Activated CD8-positive, alpha-beta memory T cell treated with anti-CD3 and anti-CD28 coated beads, Interleukin-2, amount 50 U/mL, for 1 hour (primary cell): ENCODE measurements around the gene PLCG2.
"Not testable (repeated sequence)": the region's sequence is repeated elsewhere in the genome, so short reads cannot be mapped to it uniquely, and the experiment has no call there.

Experiments
- DNase-seq: peaks from one replicate; pipeline ENCODE4 v3.0.0-alpha.2; 2020; ENCODE audit errors: extremely low read depth

The PLCG2 gene

DNA sequence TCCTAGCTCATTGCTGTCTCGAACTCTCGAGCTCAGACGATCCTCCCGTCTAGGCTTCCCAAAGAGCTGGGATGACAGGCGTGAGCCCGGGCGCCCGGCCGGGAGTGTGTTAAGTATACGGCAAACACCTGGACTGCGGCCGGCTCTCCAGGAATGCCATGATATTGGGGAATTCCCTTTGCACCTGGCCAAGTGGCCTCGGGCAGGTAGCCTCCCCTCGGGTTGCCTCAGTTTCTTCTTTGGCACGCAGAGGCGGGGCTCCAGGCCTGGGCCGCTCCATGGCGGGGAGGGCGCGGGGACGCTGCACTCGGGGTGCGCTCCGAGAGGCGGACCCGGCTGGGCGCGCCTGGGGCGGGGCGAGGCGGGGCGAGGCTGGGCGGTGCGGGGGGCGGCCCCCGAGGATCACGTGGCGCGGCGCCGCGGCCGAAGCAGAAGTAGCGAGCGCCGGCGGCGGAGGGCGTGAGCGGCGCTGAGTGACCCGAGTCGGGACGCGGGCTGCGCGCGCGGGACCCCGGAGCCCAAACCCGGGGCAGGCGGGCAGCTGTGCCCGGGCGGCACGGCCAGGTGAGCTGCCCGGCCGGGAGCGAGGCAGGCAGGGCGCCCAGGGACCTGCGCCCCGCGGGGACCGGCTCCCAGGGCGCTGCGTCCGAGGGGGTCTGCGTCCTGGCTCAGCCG, at the start of gene PLCG2:
Gene PLCG2, plus strand, starts transcription at position 431 of the 675 bp plus-strand sequence. CDS start 6,699 bp downstream, outside the sequence.
- DNase-seq, result no peak

DNA sequence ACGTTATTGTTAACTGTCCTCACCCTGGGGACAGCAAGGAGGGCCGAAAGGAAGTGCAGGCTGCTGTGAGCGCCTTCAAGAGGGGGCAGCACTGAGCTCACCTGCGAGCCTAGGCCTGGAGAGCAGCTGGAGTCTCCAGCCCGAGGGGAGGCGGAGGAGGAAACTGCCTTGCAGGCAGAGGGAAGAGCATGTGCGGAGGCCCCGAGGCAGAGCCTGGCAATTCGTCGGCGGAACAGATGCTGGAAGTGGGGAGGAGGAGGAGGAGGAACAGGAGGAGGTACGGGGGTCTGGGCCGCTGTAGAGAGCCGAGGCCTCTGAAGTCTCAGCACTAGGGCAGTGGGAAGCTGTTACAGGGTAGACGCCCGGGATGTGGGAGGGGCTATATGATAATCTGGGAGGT, 49.6 kb upstream of the PLCG2 start:
- DNase-seq, result no peak

GRCh38 chr16:81730090-81731051, 48.7 kb upstream of the PLCG2 start:
- no peak for DNase-seq

DNA sequence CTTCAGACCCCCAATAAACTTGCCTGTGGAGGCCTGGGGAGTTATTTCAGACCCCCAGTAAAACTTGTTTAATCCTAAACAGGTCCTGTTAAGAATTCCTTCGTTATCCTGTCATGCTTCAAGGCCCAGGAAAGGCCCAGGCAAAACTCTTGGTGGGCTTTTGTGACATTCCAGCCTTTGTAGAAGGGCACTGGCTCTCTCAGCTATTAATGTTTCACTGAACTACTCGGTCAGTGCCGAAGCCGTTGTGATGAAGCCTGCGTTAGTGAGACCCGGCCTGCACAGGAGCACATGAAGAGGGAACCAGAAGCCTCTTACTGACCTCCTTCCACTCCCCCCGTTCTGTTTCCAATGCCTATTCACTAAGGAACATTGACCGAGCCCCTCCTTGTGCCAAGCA, 47.4 kb upstream of the PLCG2 start:
- no peak for DNase-seq

DNA sequence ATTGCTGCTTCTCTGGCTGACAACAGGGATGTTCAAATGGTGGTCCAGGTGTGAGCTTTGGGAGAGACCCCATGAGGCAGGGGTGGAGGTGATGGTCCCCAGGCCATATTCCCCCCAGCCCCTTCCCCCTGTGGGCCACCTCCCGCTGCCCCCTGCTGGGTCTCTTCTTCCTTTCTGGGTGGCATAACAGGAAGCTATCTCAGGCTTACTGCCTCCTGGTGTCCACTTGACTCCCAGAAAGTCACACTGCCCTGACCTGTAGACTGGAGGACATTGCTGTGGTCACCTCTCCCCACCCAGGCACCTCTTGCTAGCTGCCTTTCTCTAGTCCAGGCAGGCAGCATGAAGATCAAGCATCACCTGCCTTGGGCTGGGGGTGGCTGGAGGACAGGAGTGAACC, 46.4 kb upstream of the PLCG2 start:
- DNase-seq, result no peak

DNA sequence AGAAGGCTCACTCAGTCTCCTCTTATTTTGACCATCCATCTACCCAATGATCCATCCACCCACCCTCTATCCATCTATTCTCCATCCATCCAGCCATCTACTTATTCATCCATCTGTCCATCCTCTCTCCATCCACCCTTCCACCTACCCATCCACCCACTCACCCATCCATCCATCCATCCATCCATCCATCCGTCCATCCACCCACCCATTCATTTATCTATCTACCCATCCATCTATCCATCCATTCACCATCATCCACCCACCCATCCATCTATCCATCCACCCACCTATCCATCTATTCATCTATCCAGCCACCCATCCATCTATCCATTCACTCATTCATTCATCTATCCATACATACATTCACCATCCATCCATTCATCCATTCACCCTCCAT, 45.8 kb upstream of the PLCG2 start:
- DNase-seq, result no peak

DNA sequence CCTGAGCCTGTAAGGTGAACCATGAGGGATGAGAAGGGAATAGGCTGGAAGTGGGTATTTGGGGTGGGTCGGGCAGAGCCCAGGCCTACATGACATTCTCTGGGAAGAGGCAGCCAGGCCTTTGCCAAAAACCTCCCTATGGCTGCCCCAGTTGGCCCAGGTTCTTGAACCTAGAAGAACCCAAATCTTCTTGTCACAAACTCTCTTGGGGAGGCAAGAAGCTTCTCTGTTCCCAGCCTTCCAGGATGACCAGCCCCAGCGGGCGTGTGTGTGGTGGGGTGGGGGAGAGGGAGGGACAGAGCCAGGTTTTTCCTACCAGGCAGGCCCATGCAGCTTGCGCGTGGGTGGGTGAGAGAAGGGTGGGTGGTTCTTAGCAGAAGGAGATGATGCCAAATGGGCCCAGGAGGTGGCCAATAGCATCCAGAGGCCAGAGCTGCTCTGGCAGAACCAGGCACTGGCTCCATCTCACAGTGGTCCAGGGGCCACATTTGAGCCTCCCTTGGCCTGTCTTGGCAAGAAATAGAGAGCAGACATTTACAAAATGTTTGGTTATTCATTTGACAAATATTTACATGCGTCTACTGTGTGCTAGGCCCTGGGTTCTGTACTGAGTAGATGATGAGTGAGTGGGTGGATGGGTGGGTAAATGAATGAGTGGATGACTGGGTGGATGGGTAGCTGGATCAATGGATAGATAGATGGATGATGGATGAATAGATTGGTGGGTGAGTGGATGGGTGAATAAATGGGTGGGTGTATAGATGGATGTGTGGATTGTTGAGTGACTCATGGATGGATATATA, 44.3 kb upstream of the PLCG2 start:
- no peak for DNase-seq

- peak; percentile 63 for DNase-seq
Measured at GRCh38 chr16:81737885-81738536, 41.1 kb upstream of the PLCG2 start.

DNA sequence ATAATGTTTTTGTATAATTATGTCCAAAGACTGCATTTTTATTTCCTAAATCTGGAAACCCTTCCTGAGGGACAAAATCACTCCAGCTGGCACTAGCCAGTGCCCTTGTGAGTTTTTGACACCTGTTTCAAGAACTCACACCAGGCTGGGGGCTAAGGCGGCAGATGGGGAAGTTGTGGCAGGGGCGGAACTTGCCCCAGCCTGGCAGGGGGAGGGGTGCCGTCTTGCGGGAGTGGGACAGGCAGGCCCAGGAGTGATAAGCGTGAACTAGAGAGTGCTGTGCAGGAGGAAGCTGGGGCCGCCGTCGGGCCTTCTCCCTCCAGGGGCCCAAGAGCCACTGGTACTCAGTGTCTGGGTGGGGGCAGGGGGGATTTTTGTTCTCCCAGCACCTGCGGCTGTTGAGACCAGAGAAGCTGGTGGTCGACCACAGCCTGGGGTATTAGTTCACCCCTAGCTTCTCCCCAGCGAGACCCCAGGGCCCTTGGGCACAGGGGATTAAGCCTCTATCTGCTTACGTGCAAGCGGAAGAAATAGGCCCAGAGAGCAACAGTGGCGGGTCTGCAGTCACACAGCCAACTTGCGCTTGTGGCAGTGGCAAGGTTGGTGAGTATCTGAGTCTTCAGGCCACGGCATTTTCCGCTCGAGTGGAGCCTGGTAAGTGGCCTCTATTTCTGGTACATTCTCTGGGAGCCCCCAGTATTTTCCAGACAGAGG, 40.2 kb upstream of the PLCG2 start:
- no peak for DNase-seq

GRCh38 chr16:81739503-81739902, 39.6 kb upstream of the PLCG2 start:
- DNase-seq, result no peak

GRCh38 chr16:81740169-81740568, 38.9 kb upstream of the PLCG2 start:
- no peak for DNase-seq

- not testable (repeated sequence) for DNase-seq
Measured at GRCh38 chr16:81741430-81741770, 37.7 kb upstream of the PLCG2 start.

GRCh38 chr16:81744385-81744784, 34.7 kb upstream of the PLCG2 start:
- DNase-seq, result no peak

DNA sequence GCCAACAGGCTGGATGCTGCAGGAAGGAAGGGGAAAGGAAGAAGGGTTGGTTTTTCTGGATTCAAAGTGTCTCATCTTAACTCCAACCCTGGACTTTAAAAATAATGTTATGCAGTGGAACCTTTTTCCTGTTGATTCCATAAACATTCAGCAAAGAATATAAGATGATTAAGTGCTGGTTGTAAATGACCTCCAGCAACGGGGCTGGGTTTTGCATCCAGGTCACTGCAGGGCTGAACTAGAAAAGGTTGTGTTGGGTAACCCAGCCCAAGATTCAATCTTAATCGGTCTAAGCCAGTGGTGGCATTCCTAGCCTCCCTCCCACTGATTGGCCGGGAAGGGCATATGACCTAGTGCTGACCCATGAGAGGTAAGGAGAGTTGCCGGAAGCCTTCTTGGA, 34.2 kb upstream of the PLCG2 start:
- no peak for DNase-seq

GRCh38 chr16:81745704-81746558, 33.2 kb upstream of the PLCG2 start:
- peak; percentile 29 for DNase-seq

- DNase-seq, result no peak
Measured at GRCh38 chr16:81746566-81746965, 32.5 kb upstream of the PLCG2 start.

- no peak for DNase-seq
Measured at GRCh38 chr16:81748476-81749198, 30.5 kb upstream of the PLCG2 start.

DNA sequence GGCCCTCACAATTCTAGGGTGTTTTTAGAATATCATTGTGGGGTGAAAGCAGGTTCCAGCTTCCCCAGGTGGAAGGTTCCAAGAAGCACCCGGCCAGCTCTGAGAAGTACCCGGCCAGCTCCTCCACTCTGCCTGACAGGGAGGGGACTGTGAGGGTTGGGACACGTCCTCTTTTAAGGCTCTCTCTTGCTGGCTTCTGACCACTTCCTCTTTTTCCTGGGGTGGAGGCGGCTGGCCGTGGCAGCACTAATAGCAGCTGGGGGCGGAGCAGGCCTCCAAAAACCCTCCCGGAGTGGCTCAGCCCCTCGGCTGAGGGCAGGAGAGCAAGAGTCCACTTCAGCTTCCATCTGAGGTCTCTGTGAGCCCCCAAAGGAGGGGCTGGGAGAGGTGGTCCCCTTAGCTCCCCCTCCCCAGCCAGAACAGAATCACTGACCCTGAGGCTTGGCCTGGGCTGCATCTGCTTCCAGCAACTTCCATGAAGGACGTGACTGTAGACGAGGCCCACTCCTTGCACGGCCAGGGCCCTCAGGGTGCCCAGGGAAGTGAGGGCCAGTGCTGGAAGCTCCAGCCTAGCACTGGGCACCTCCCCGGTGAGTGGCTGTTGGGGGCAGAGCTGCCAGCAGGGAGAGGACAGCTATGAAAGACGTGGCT, 26.7 kb upstream of the PLCG2 start:
- DNase-seq, result no peak

DNA sequence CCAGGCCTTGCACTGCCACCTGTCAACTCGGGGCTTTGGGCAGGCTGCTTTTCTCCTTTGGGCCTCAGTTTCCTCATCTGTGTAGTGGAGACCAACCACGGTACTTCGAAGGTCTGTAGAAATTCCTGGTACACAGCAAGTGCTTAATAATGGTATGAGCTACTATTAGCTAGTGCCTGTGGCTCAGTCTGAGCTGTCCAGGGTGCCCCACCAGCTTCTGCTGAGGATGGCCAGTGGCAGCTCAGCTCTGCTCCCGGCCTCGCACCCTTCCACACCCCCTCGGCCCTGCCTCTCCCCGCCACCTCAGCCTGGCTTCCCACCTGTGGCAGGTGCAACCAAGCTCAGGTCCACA, 26.2 kb upstream of the PLCG2 start:
- no peak for DNase-seq
